ENCODE measurements around the gene TFDP2.

DNA sequence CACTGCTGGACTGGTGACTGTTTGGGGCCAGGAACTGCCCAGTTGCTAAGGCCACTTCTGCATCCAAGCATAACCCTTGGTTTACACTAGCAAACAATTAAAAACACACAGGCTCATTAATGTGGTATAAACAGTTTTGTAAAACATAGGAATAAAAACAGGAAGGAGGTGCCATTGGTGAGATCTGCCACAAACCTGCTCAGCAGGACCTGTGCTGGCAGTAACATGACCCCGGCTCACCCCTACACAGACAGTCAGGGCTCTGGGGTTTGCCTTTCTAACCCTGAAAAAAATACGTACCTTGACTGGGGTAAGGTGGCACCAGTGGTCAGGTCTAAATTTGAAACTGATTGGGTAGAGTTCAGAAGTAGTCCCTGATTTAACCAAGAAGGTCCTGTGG, 196.7 kb downstream of the TFDP2 start:
- no peak for TF ChIP-seq BHLHE40 (IDR thresholded peaks at IDR 0.05; ENCODE audit: low read length)
- no peak for TF ChIP-seq GABPB1 (CRISPR knock-in tag; IDR thresholded peaks at IDR 0.05)
- TF ChIP-seq, protein P1, sequence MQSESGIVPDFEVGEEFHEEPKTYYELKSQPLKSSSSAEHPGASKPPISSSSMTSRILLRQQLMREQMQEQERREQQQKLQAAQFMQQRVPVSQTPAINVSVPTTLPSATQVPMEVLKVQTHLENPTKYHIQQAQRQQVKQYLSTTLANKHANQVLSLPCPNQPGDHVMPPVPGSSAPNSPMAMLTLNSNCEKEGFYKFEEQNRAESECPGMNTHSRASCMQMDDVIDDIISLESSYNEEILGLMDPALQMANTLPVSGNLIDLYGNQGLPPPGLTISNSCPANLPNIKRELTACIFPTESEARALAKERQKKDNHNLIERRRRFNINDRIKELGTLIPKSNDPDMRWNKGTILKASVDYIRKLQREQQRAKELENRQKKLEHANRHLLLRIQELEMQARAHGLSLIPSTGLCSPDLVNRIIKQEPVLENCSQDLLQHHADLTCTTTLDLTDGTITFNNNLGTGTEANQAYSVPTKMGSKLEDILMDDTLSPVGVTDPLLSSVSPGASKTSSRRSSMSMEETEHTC (IDR thresholded peaks at IDR 0.05), result no peak
- TF ChIP-seq ZFP36 (IDR thresholded peaks at IDR 0.05; ENCODE audit: low read depth, low read length, partially characterized antibody), result no peak
- no peak for TF ChIP-seq POLR2AphosphoS5 (IDR thresholded peaks at IDR 0.05; ENCODE audit: control insufficient read depth, insufficient read depth, low read depth, low read length)
- no peak for TF ChIP-seq POLR2AphosphoS2 (IDR thresholded peaks at IDR 0.05; ENCODE audit: low read length)
- no peak for TF ChIP-seq SRSF3 (IDR thresholded peaks at IDR 0.05; ENCODE audit: insufficient read depth, low read length)
- TF ChIP-seq TRIM24 (IDR thresholded peaks at IDR 0.05), result no peak
- no peak for TF ChIP-seq KAT7 (CRISPR knock-in tag; IDR thresholded peaks at IDR 0.05; ENCODE audit: borderline replicate concordance)
- no peak for TF ChIP-seq NR3C1 (CRISPR knock-in tag; IDR thresholded peaks at IDR 0.05)
- TF ChIP-seq ZNF507 (tag; conservative IDR thresholded peaks at IDR 0.05), result no peak
- TF ChIP-seq, protein P2, sequence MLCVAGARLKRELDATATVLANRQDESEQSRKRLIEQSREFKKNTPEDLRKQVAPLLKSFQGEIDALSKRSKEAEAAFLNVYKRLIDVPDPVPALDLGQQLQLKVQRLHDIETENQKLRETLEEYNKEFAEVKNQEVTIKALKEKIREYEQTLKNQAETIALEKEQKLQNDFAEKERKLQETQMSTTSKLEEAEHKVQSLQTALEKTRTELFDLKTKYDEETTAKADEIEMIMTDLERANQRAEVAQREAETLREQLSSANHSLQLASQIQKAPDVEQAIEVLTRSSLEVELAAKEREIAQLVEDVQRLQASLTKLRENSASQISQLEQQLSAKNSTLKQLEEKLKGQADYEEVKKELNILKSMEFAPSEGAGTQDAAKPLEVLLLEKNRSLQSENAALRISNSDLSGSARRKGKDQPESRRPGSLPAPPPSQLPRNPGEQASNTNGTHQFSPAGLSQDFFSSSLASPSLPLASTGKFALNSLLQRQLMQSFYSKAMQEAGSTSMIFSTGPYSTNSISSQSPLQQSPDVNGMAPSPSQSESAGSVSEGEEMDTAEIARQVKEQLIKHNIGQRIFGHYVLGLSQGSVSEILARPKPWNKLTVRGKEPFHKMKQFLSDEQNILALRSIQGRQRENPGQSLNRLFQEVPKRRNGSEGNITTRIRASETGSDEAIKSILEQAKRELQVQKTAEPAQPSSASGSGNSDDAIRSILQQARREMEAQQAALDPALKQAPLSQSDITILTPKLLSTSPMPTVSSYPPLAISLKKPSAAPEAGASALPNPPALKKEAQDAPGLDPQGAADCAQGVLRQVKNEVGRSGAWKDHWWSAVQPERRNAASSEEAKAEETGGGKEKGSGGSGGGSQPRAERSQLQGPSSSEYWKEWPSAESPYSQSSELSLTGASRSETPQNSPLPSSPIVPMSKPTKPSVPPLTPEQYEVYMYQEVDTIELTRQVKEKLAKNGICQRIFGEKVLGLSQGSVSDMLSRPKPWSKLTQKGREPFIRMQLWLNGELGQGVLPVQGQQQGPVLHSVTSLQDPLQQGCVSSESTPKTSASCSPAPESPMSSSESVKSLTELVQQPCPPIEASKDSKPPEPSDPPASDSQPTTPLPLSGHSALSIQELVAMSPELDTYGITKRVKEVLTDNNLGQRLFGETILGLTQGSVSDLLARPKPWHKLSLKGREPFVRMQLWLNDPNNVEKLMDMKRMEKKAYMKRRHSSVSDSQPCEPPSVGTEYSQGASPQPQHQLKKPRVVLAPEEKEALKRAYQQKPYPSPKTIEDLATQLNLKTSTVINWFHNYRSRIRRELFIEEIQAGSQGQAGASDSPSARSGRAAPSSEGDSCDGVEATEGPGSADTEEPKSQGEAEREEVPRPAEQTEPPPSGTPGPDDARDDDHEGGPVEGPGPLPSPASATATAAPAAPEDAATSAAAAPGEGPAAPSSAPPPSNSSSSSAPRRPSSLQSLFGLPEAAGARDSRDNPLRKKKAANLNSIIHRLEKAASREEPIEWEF (CRISPR knock-in tag; IDR thresholded peaks at IDR 0.05), result no peak
- no peak for TF ChIP-seq POLR2A (conservative IDR thresholded peaks at IDR 0.05)

Data from K562 (cell line).